H4 (cell line): ENCODE results near the gene POMT2. TPM values are rescaled to one million over a fixed set of nuclear protein-coding genes. Genes with fewer than 3 reads are reported as not detected.
A peak's percentile ranks its signal among the peaks of the same experiment; 100 is the strongest.
"Not testable (repeated sequence)": the region's sequence is repeated elsewhere in the genome, so short reads cannot be mapped to it uniquely, and the experiment has no call there.

Experiments used
- DNase-seq: peaks from one replicate; pipeline ENCODE4 v3.0.0-alpha.2; 2015; ENCODE audit warnings: low spot score
- total RNA-seq: library from RNA; depleted of rRNA; stranded (reverse); fragments of >200 nt; shearing (Covaris generic); gene quantifications from 2 replicates; pipeline ENCODE4 v1.2.3, GENCODE V29; 2014; rRNA removed

Gene POMT2
- 8.6 and 13.7 TPM in 2 replicates for total RNA-seq

- peak; percentile 91 for DNase-seq
Observed at GRCh38 chr14:77320238-77320935, at the start of gene POMT2. POMT2 (minus strand) TSS chr14:77320883; CDS start chr14:77320681, 202 bp downstream.

GRCh38 chr14:77369285-77369684 is 48.6 kb upstream of the POMT2 start:
- no peak for DNase-seq

GRCh38 chr14:77364146-77364545 is 43.5 kb upstream of the POMT2 start:
- no peak for DNase-seq

GRCh38 chr14:77359626-77360025 is 38.9 kb upstream of the POMT2 start:
- no peak for DNase-seq

GRCh38 chr14:77356899-77357298 is 36.2 kb upstream of the POMT2 start:
- DNase-seq, result no peak

- DNase-seq, result no peak
Observed at GRCh38 chr14:77355811-77356210, 35.1 kb upstream of the POMT2 start.

GRCh38 chr14:77353469-77354141 is 32.9 kb upstream of the POMT2 start:
- DNase-seq, result no peak

- DNase-seq, result no peak
Observed at GRCh38 chr14:77347751-77348150, 27.1 kb upstream of the POMT2 start.

GRCh38 chr14:77346495-77346894 is 25.8 kb upstream of the POMT2 start:
- DNase-seq, result no peak

- DNase-seq, result no peak
Observed at GRCh38 chr14:77344377-77344996, 23.8 kb upstream of the POMT2 start.

- DNase-seq, result no peak
Observed at GRCh38 chr14:77343662-77344061, 23.0 kb upstream of the POMT2 start.

- no peak for DNase-seq
Observed at GRCh38 chr14:77342726-77343397, 22.2 kb upstream of the POMT2 start.

- no peak for DNase-seq
Observed at GRCh38 chr14:77340389-77340788, 19.7 kb upstream of the POMT2 start.

GRCh38 chr14:77339407-77339806 is 18.7 kb upstream of the POMT2 start:
- DNase-seq, result no peak

- DNase-seq, result no peak
Observed at GRCh38 chr14:77338302-77338701, 17.6 kb upstream of the POMT2 start.

GRCh38 chr14:77337880-77338279 is 17.2 kb upstream of the POMT2 start:
- DNase-seq, result no peak

- not testable (repeated sequence) for DNase-seq
Observed at GRCh38 chr14:77337255-77337654, 16.6 kb upstream of the POMT2 start.

- no peak for DNase-seq
Observed at GRCh38 chr14:77335576-77335975, 14.9 kb upstream of the POMT2 start.

GRCh38 chr14:77329872-77330271 is 9.2 kb upstream of the POMT2 start:
- no peak for DNase-seq

- DNase-seq, result no peak
Observed at GRCh38 chr14:77327111-77327510, 6.4 kb upstream of the POMT2 start.

- no peak for DNase-seq
Observed at GRCh38 chr14:77325746-77326094, 5.0 kb upstream of the POMT2 start.
